Smooth muscle cell (in vitro differentiated cells): ENCODE data around the gene PNMT. TPM values are rescaled to one million over a fixed set of nuclear protein-coding genes. Genes with fewer than 3 reads are reported as not detected.

Experiments used
- DNase-seq: peaks from one replicate; lab custom pipeline; 2025; ENCODE audit not compliant: unreplicated experiment; lab: John Stamatoyannopoulos, UW
- H2AFZ ChIP-seq: fragments of 200-600 bp; sonication (generic); 2 replicates; pipeline ENCODE4 v1.6.0; 2016; ENCODE audit warnings: antibody characterized with exemption, low read depth, mild to moderate bottlenecking
- H3F3A ChIP-seq: fragments of 200-600 bp; sonication (generic); 2 replicates; pipeline ENCODE4 v1.6.0; 2017; ENCODE audit warnings: antibody characterized with exemption, low read depth
- H3K27ac ChIP-seq: fragments of 200-600 bp; sonication (generic); 2 replicates; pipeline ENCODE4 v1.5.1; 2016; ENCODE audit warnings: low read depth, mild to moderate bottlenecking
- H3K27me3 ChIP-seq: fragments of 200-600 bp; sonication (generic); 2 replicates; pipeline ENCODE4 v1.6.1; 2016; ENCODE audit warnings: low read depth, mild to moderate bottlenecking
- H3K36me3 ChIP-seq: fragments of 200-600 bp; sonication (generic); 2 replicates; pipeline ENCODE4 v1.5.1; 2016; ENCODE audit warnings: low read depth
- H3K4me1 ChIP-seq: fragments of 200-600 bp; sonication (generic); 2 replicates; pipeline ENCODE4 v1.5.1; 2016; ENCODE audit warnings: low read depth
- H3K4me2 ChIP-seq: fragments of 200-600 bp; sonication (generic); 2 replicates; pipeline ENCODE4 v1.6.0; 2016; ENCODE audit warnings: mild to moderate bottlenecking
- H3K4me3 ChIP-seq: fragments of 200-600 bp; sonication (generic); 2 replicates; pipeline ENCODE4 v1.5.1; 2016; ENCODE audit warnings: mild to moderate bottlenecking
- H3K79me2 ChIP-seq: fragments of 200-600 bp; sonication (generic); 2 replicates; pipeline ENCODE4 v1.6.0; 2016; ENCODE audit warnings: low read depth, mild to moderate bottlenecking
- H3K9ac ChIP-seq: fragments of 200-600 bp; sonication (generic); 2 replicates; pipeline ENCODE4 v1.6.0; 2016; ENCODE audit warnings: low read depth
- H3K9me3 ChIP-seq: fragments of 200-600 bp; sonication (generic); replicated peaks from 2 replicates; pipeline ENCODE4 v1.5.1; 2016; ENCODE audit warnings: low read depth
- H4K20me1 ChIP-seq: fragments of 200-600 bp; sonication (generic); 2 replicates; pipeline ENCODE4 v1.6.0; 2016; ENCODE audit warnings: low read depth
- CTCF ChIP-seq: fragments of 200-600 bp; sonication (generic); IDR thresholded peaks from 2 replicates; pipeline ENCODE4 v1.5.1; 2017; ENCODE audit warnings: borderline replicate concordance, mild to moderate bottlenecking, antibody characterized with exemption; ENCODE audit not compliant: insufficient read depth, poor library complexity, severe bottlenecking
- WGBS: methylation state at CpG from one replicate; pipeline ENCODE4 v1.1.7; 2016; ENCODE audit warnings: low lambda C conversion rate; 5-methylcytosine and 5-hydroxymethylcytosine counted together
- polyA plus RNA-seq: library from polyadenylated mRNA; unstranded; fragments of >200 nt; fragmentation: Nextera tagmentation; extraction: Ambion mirVana; gene quantifications from 2 replicates; pipeline ENCODE4 v1.2.1, GENCODE V29; 2016
- total RNA-seq: library from RNA; depleted of rRNA; stranded (reverse); fragments of >200 nt; gene quantifications from 2 replicates; pipeline ENCODE4 v1.2.3, GENCODE V29; 2014

Gene PNMT
- total and polyA plus RNA-seq, 2 experiments from 2014 or later: 0.23 TPM; not detected in 1

- Histone ChIP-seq H4K20me1 (peaks cover 53% of the 10 kb centered on the region), H3K9ac (no peak overlapping the region), H3K79me2 (peaks cover 7% of the 10 kb centered on the region), H3K4me1 (peaks cover 20% of the 10 kb centered on the region), H3F3A (no peaks in the 10 kb centered on the region), H3K9me3 (no peaks in the 10 kb centered on the region), H2AFZ (no peak overlapping the region), H3K4me3 (no peak overlapping the region), H3K27me3 (no peaks in the 10 kb centered on the region), H3K4me2 (no peak overlapping the region), H3K36me3 (no peaks in the 10 kb centered on the region), H3K27ac (no peak overlapping the region)
- TF ChIP-seq CTCF: no peak
- WGBS: 85% methylated on average over 2 of the region's 2 CpGs
- no peak for DNase-seq
Measured at GRCh38 chr17:39655105-39655504, 13.1 kb upstream of the PNMT start.

DNA sequence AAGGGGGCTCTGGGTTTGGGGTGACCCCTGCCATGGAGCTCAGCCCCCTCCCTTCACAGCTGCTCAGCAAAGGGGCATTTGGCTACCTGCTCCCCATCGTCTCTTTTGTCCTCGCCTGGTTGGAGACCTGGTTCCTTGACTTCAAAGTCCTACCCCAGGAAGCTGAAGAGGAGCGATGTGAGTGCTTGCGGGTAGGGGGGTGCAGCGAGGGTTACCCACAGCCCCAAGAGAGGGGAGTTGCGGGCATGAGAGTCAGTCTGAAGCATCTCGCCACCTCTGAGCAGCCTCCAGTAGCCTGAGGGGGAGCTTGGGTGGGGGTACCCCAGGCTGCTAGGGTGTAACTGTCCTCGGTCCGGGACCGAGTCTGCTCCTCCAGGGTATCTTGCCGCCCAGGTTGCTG is 9.9 kb upstream of the PNMT start:
- no peak overlapping the region for H3K27ac ChIP-seq
- H3F3A ChIP-seq: no peaks in the 10 kb centered on the region
- H2AFZ ChIP-seq: no peak overlapping the region
- no peak overlapping the region for H3K9ac ChIP-seq
- no peak for DNase-seq
- H3K4me2 ChIP-seq: no peak overlapping the region
- no peaks in the 10 kb centered on the region for H3K27me3 ChIP-seq
- H3K4me1 ChIP-seq: peaks cover 4% of the 10 kb centered on the region
- H4K20me1 ChIP-seq: peaks cover 35% of the 10 kb centered on the region
- no peak for TF ChIP-seq CTCF
- no peaks in the 10 kb centered on the region for H3K9me3 ChIP-seq
- H3K4me3 ChIP-seq: no peak overlapping the region
- H3K79me2 ChIP-seq: peaks cover 7% of the 10 kb centered on the region
- WGBS: 96% methylated on average over 11 of the region's 11 CpGs
- no peaks in the 10 kb centered on the region for H3K36me3 ChIP-seq

- no peak for TF ChIP-seq CTCF
- no peak overlapping the region for H3K4me2 ChIP-seq
- no peaks in the 10 kb centered on the region for H3F3A ChIP-seq
- WGBS: 97% methylated on average over 3 of the region's 3 CpGs
- no peak overlapping the region for H2AFZ ChIP-seq
- no peak overlapping the region for H3K27ac ChIP-seq
- no peaks in the 10 kb centered on the region for H3K27me3 ChIP-seq
- no peaks in the 10 kb centered on the region for H3K36me3 ChIP-seq
- peaks cover 5% of the 10 kb centered on the region for H3K79me2 ChIP-seq
- no peak for DNase-seq
- H4K20me1 ChIP-seq: peaks cover 31% of the 10 kb centered on the region
- no peak overlapping the region for H3K4me3 ChIP-seq
- H3K4me1 ChIP-seq: no peaks in the 10 kb centered on the region
- H3K9ac ChIP-seq: no peak overlapping the region
- no peaks in the 10 kb centered on the region for H3K9me3 ChIP-seq
Measured at GRCh38 chr17:39658760-39659159, 9.5 kb upstream of the PNMT start.

DNA sequence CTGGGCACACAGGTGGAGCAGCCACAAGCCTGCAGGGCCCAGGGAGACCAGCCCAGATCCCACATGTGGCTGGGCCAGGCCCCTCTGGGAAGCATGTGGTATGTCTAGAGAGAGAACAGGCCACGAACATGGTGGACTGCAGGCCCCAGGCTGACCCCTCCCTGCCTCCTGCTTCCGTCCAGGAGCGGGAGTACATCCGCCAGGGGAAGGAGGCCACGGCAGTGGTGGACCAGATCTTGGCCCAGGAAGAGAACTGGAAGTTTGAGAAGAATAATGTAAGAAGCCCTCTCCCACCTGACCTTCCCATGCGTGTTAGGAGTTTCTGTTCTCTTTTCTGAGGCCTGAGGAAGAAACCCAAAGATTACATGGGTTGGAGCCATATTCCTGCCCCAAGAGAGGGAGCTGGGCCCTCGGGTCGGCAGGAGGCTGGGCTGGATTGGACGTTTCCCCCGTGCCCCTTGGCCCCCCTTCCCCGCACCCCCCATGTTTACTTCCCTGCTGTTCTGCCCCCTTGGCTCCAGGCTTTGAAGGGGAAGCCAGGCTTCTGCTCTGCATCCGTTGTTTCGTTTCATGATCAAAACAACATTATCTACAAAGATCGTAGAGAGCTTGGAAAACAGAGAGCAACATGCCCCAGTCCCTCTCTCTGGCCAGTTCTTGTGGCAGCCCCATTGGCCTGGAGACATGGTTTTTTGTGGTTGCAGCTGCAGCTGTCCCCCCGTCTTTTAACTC is 8.8 kb upstream of the PNMT start:
- Histone ChIP-seq H3K4me1 (no peaks in the 10 kb centered on the region), H3K27ac (no peak overlapping the region), H3K9ac (no peak overlapping the region), H3K36me3 (no peaks in the 10 kb centered on the region), H4K20me1 (peaks cover 24% of the 10 kb centered on the region), H3F3A (no peaks in the 10 kb centered on the region), H3K79me2 (no peaks in the 10 kb centered on the region), H3K4me3 (no peak overlapping the region), H3K9me3 (no peaks in the 10 kb centered on the region), H2AFZ (no peak overlapping the region), H3K4me2 (no peak overlapping the region), H3K27me3 (no peaks in the 10 kb centered on the region)
- no peak for TF ChIP-seq CTCF
- DNase-seq: no peak
- 87% methylated on average over 15 of the region's 15 CpGs for WGBS
